GM18873 (cell line): ENCODE results near the gene TBC1D22B.
"Not testable (repeated sequence)": the region's sequence is repeated elsewhere in the genome, so short reads cannot be mapped to it uniquely, and the experiment has no call there.

Experiments
- ATAC-seq: cut with Tn5 transposase; IDR thresholded peaks from one replicate; pipeline ENCODE4 v1.9.1; 2021; ENCODE audit warnings: mild to moderate bottlenecking, moderate library complexity, moderate number of reproducible peaks; ENCODE audit not compliant: unreplicated experiment, low FRiP score

TBC1D22B gene

GRCh38 chr6:37317312-37318038, 59.9 kb downstream of the TBC1D22B start:
- no peak for ATAC-seq

- ATAC-seq = no peak
These were observed 61.6 kb downstream of the TBC1D22B start for GRCh38 chr6:37319156-37319555.

DNA sequence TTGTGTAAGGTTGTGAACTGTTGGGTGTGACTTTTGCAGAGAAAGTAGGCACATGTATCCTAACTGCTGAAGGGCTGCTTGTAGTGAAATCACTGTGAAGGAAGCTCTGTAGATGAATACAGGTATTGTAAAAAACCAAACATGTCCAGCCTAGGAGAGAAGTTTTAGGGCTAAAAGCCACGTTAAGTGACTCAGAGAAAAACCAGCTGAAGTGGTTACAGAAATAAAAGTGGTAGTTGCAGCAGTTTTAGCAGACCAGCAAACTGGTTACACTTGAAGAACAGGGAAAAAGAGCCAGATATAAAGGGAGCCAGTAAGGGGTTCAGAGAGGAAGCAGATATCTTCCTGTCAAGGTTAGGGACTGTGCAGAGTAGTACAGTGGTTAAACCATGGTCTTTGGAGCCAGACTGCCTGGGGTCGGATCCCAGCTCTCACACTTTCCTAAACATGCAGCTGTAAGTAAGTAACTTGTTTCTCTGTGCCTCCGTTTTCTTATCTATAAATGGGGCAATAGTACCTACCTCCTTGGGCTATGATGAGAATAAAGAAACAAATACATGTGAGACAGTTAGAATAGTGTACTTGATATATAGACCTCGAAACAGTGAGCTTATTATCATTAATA, 62.4 kb downstream of the TBC1D22B start:
- no peak for ATAC-seq

DNA sequence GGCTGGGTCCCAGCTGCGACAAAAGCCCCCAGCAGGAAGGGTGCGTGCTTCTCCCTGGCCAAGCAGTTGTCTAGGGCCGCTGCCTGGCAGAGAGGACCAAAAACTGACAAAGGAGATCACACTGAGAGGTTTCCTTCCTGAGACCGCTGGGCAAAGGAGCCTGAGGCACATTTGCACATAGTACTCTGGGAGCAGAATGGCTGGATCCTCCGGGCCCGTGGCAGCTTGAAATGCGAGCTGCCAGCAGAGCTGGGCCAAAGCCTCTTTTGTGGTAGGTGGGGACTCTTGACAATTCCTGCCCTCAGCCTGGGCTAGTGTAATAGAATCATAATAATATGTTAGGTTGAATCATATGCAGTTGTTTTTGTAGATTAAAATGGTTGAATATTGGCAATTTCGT, 63.1 kb downstream of the TBC1D22B start:
- ATAC-seq = no peak

DNA sequence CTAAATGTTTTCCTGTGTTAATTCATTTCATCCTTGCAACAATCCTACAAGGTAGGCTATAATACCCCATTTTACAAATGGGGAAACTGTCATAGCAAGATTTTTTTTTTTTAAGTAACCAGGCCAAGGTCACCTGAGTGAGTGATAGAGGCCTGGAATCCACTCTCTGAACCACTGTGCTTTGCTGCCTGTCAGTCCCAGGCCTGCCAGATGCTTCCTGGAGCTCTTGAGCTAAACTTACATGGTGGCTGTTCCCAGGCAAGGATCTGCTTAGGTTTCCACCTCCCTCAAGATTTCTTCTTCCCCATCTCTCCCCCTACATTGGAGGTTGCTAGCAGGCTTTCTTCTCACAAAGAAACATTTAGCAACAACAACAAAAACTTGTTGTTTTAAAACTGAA, 63.5 kb downstream of the TBC1D22B start:
- ATAC-seq = no peak

DNA sequence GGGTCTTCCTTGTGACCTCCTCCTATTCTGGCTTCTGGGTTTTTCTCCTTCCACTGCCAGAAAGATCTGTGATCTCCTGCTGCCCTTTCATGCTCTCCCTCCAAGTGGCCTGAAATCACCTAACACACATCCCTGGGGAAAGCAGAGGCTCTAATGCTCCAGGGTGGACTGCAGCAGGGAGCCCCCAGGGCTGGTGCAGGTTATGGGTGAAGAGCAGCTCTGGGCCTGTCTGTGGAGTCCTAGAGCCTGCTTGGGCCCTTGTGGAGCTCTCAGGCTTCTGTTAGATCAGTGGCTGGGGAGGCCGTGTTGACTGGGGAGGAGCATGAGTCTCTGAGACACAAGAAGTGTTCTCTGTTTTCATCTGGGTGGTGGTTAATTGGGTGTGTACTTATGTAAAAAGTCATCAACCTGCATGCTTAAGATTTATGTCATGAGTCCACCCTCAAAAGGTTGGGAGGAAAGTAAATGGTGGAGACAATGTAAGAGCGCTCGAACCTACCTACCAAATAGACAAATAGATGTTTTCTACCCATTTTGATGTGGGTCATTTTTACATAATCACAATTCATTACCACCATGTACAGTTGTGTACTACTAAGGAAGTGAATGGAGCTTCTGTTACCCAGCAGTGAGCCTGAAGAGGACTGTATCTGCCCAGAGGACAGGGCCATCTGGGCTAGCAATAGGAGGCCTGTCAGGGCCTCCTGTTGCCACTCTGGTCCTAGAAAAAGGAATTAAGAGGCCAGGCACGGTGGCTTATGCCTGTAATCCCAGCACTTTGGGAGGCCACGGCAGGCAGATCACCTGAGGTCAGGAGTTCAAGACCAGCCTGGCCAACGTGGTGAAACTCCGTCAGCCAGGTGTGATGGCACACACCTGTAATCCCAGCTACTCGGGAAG, 64.2 kb downstream of the TBC1D22B start:
- no peak for ATAC-seq

- no peak for ATAC-seq
These were observed 66.0 kb downstream of the TBC1D22B start for GRCh38 chr6:37323580-37323979.

- ATAC-seq = no peak
These were observed 66.8 kb downstream of the TBC1D22B start for GRCh38 chr6:37324131-37325033.

GRCh38 chr6:37330345-37330744, 72.8 kb downstream of the TBC1D22B start:
- not testable (repeated sequence) for ATAC-seq

DNA sequence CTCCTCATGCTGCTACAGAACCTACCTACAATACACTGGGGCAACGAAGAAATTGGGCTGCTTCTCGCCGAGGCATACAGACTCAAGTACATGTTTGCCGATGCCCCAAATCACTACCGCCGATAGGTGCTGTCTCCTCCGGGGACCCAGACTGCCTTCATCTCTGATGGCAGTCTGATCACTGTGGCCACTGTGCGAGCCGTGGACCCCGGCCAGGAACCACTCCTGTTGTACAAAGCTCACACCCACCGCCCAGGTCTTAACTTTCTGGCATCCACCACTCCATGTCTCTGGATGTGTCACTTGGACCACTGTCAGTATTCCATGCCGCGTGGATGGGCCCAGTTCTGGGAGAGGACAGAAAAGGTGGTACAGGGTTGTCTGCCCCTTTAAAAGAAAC, 73.5 kb downstream of the TBC1D22B start:
- no peak for ATAC-seq

DNA sequence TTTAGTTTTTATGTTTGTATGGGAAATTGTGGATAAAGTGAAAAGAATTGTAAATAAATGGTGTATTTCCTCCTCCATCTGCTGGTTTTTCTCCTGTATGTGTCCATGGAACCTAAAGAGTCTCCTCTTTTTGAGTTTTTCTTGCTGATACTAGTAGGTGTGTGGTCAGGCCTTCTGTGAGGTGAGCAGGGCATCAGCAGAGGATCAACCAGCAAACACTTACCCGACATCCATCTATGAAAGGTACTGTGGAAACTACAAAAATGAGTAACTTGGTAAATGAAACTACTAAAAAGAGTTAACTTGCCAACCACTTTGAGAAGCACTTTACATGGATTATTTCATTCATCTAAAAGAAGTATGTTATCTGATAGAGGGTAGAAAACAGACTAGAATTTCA, 75.3 kb downstream of the TBC1D22B start:
- ATAC-seq = no peak

GRCh38 chr6:37334047-37334446, 76.5 kb downstream of the TBC1D22B start:
- no peak for ATAC-seq

DNA sequence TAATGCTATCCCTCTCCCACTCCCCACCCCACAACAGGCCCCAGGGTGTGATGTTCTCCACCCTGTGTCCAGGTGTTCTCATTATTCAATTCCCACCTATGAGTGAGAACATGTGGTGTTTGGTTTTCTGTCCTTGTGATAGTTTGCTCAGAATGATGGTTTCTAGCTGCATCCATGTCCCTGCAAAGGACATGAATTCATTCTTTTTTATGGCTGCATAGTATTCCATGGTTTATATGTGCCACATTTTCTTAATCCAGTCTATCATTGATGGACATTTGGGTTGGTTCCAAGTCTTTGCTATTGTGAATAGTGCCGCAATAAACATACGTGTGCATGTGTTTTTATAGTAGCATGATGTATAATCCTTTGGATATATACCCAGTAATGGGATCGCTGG, 80.7 kb downstream of the TBC1D22B start:
- ATAC-seq = not testable (repeated sequence)

DNA sequence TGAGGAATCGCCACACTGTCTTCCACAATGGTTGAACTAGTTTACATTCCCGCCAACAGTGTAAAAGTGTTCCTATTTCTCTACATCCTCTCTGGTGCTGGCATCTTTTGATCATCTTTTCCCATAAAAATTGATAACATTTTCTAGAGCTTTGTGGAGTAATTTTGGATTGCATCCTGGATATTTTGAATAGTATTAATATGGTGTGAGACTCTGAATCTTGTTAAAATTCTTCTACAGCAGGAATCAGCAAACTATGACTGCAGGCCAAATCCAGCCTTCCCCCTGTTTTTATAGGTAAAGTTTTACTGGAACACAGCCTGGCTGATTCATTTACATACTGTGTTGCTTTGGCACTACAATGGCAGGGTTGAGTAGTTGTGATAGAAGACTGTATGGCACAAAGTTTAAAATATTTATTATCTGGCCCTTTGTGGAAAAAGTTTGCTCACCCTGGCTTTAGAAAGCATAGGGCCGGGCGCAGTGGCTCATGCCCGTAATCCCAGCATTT, 81.2 kb downstream of the TBC1D22B start:
- no peak for ATAC-seq

GRCh38 chr6:37339741-37340638, 82.4 kb downstream of the TBC1D22B start:
- no peak for ATAC-seq

DNA sequence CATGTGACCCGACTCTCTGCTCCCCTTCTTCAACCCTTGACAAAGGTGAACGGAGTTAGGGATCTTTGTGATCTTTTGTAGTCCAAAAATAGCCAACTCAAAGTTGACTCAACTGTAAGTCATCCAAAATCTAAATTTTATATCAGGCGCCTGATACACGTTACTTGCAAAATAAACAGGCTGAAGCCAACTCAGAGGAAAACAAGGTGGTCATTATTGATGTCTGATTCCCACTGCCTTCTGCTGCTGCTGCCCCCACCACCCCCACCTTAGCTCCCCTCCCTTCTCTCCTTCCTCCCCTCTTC, 83.0 kb downstream of the TBC1D22B start:
- no peak for ATAC-seq

- ATAC-seq = no peak
These were observed 85.7 kb downstream of the TBC1D22B start for GRCh38 chr6:37343248-37343647.

DNA sequence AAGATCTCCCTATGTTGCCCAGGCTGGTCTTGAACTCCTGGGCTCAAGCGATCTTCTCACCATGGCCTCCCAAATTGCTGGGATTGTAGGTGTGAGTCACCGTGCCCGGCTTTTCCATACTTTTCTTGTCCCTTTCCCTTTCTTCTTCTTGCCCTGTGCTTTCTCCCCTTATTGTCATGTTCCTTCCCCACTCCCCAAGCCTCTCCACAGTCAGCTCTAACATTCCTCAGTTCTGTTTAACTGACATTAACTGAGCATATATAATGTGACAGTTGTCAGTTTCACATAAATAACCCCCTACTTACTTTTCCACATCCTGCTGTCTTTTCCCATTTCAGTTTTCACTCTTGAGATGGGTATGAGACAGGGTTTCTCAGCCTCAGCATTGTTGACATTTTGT, 86.7 kb downstream of the TBC1D22B start:
- ATAC-seq = no peak

GRCh38 chr6:37345804-37346203, 88.2 kb downstream of the TBC1D22B start:
- not testable (repeated sequence) for ATAC-seq
